Urothelium cell line (cell line): ENCODE results near the gene GPR152.
A peak's percentile ranks its signal among the peaks of the same experiment; 100 is the strongest.
"Not testable (repeated sequence)": the region's sequence is repeated elsewhere in the genome, so short reads cannot be mapped to it uniquely, and the experiment has no call there.

Source experiments
- DNase-seq: peaks from one replicate; pipeline ENCODE4 v3.0.0; 2011; ENCODE audit warnings: low spot score, mixed read lengths
- FAIRE-seq: peaks from 2 replicates; lab custom pipeline; 2011; peaks lifted over from hg19 to GRCh38; lab: Jason Lieb, UNC

Gene GPR152

DNA sequence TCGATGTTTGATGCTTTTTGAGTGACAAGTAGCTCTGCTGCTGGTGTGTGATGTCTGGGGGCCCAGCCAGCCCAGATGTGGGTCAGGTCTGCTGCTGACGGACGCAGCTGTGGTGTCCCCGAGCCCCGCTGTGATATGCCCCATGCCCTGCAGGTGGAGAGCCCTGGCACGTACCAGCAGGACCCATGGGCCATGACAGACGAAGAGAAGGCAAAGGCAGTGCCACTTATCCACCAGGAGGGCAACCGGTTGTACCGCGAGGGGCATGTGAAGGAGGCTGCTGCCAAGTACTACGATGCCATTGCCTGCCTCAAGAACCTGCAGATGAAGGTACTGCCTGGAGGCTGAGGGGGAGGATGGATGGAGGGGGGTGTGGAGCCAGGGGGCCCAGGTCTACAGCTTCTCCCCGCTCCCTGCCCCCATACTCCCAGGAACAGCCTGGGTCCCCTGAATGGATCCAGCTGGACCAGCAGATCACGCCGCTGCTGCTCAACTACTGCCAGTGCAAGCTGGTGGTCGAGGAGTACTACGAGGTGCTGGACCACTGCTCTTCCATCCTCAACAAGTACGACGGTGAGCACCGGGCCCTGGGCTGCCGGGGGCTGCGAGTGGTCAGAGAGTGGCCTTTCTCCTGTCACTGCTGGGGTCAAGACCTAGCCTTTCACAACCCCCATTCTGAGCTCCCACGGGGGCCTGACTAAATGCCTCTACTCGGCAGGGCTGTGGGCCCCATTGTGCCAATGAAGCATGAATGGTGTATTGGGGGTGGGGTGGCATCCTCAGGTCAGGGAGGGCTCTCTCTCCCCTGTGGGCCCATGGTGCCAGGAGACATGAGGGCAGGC lies 37.6 kb upstream of the GPR152 start:
- FAIRE-seq: peak; percentile 40

GRCh38 chr11:67489203-67489884 lies 36.8 kb upstream of the GPR152 start:
- FAIRE-seq: no peak

More for the DNA sequence above, 37.6 kb upstream of the GPR152 start:
- DNase-seq: no peak

DNA sequence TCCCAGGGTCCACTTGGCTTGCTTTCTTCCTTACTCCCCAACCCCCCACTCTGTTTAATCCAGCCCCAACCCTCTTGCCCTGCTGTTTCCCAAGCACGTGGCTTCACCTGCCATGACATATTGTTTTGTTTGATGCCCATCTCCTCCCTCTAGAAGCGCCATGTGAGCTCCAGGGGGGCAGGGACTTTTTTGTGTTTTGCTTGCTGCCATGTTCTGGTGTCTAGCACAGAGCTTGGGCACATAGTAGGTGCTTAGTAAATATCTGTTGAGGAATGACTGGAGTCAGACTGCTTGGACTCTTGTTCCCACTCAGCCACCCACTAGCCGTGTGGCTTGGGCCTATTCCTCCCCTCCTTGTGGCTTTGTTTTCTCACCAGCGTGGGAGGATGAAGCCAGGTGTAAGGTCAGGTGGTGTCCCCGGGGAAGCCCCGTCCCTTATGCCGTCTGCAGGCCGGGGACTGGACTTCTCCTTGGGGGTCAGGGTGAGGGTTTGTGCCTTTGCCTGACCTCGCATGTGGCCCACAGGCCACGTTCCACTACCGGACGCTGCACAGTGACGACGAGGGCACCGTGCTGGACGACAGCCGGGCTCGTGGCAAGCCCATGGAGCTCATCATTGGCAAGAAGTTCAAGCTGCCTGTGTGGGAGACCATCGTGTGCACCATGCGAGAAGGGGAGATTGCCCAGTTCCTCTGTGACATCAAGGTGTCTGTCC lies 34.1 kb upstream of the GPR152 start:
- no peak for FAIRE-seq
- no peak for DNase-seq

More at GRCh38 chr11:67489203-67489884, 36.8 kb upstream of the GPR152 start:
- no peak for DNase-seq

DNA sequence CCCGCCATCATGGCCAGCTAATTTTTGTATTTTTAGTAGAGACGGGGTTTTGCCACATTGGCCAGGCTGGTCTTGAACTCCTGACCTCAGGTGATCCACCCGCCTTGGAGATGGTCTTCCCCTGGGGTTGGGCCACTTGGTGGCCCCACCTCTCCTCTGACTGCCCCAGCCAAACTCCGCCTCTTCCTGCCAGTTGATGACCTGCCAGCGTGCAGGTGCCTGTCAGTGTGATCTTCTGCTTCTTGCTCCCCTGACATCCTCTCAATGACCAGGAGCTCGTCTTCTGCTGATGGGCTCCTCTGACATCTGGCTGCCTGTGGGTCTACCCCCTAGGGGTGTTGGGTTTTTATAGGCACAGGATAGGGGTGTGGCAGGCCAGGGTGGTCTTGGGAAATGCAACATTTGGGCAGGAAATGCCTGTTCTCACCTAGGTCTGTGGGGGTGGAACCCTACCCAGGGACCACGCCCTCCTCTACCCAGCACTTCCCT lies 33.4 kb upstream of the GPR152 start:
- not testable (repeated sequence) for FAIRE-seq

DNA sequence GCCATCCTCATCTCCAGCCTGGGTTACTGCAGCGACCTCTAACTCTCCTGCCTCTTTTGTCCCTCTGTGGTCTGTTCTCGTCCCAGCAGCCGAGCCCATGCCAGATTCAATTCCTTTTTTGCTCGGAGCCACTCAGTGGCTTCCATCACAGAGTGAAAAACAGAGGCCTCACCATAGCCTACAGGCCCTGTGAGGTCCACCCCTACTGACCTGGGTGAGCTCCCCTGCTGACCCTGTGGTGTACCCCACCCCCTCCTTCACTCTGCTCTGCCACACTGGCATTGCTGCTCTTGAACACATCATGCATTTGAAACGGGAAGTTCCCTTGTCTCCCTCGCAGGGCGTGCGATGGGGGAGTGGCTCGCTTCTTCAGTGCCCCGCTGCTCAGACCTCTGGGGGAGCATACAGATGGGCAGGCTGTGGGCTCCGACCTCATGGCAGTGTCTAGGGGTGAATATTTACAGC lies 32.4 kb upstream of the GPR152 start:
- DNase-seq (no peak), FAIRE-seq (no peak)

More for the DNA sequence above, 33.4 kb upstream of the GPR152 start:
- not testable (repeated sequence) for DNase-seq

GRCh38 chr11:67483831-67484665 lies 31.5 kb upstream of the GPR152 start:
- DNase-seq: no peak
- FAIRE-seq: no peak

- FAIRE-seq (no peak), DNase-seq (peak; percentile 98)
Observed at GRCh38 chr11:67482827-67483798, 30.6 kb upstream of the GPR152 start, which contains the start of gene AIP. AIP (plus strand) TSS chr11:67483026; CDS start chr11:67483159, 133 bp downstream.

- no peak for FAIRE-seq
- peak; percentile 19 for DNase-seq
Observed at GRCh38 chr11:67482275-67482826, 29.8 kb upstream of the GPR152 start.

DNA sequence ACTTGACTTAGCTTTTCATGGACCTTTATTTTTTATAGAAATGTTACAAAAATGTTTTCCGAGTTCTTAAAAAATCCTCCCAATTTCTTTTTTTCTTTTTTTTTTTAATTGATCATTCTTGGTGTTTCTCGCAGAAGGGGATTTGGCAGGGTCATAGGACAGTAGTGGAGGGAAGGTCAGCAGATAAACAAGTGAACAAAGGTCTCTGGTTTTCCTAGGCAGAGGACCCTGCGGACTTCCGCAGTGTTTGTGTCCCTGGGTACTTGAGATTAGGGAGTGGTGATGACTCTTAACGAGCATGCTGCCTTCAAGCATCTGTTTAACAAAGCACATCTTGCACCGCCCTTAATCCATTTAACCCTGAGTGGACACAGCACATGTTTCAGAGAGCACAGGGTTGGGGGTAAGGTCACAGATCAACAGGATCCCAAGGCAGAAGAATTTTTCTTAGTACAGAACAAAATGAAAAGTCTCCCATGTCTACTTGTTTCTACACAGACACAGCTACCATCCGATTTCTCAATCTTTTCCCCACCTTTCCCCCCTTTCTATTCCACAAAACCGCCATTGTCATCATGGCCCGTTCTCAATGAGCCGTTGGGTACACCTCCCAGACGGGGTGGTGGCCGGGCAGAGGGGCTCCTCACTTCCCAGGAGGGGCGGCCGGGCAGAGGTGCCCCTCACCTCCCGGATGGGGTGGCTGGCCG lies 25.0 kb upstream of the GPR152 start:
- not testable (repeated sequence) for DNase-seq, FAIRE-seq

GRCh38 chr11:67476692-67477091 lies 24.2 kb upstream of the GPR152 start:
- not testable (repeated sequence) for FAIRE-seq, DNase-seq

- DNase-seq (no peak), FAIRE-seq (no peak)
Observed at GRCh38 chr11:67472882-67473281, 20.4 kb upstream of the GPR152 start.

GRCh38 chr11:67470337-67471002 lies 17.9 kb upstream of the GPR152 start:
- FAIRE-seq: no peak

DNA sequence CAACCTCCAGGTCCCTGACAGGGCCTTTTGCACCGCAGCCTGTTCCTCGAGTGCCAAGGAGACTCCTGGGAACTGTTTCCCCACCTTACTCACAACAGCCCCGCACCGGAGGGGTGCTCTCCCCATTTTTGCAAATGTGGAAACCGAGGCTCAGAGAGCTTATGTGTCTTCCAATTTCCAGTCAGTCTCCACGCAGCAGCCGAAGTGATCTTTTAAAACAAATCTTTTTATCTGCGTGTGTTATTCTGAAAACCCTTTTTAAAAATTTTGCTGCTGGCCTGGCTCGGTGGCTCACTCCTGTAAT lies 16.9 kb upstream of the GPR152 start:
- FAIRE-seq (no peak), DNase-seq (no peak)

More at GRCh38 chr11:67470337-67471002, 17.9 kb upstream of the GPR152 start:
- DNase-seq: no peak

GRCh38 chr11:67468759-67469507 lies 16.4 kb upstream of the GPR152 start, which contains the start of gene TMEM134:
TMEM134 (minus strand) TSS chr11:67469251; CDS start chr11:67469192, 59 bp downstream.
- FAIRE-seq: peak; percentile 87

GRCh38 chr11:67468456-67468758 lies 15.9 kb upstream of the GPR152 start:
- DNase-seq (no peak), FAIRE-seq (no peak)

More at GRCh38 chr11:67468759-67469507, 16.4 kb upstream of the GPR152 start, which contains the start of gene TMEM134:
- DNase-seq: peak; percentile 98

DNA sequence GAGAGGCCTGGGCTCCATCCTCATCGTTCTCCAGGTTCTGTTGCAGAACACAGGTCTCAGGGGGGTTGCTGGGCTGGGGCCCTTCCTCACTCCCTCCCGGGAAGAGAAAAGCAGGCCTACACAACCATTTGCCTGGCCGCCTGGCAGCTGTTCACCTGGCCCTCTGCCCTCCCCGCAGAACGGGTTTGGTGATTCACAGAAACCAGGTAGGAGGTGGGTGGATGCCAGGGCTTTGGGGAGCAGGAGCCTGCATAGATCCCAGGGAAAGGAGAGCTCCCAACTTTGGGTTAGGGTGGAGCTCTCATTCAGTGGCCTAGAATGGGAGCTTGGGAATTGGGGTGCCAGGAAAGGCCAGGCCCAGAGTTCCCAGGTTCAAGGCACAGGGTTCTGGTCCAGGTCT lies 15.5 kb upstream of the GPR152 start:
- FAIRE-seq (no peak), DNase-seq (peak; percentile 25)
